Astrocyte of the spinal cord (primary cell): Measurements from ENCODE around the gene NCF4.

ENCODE experiments used
- DNase-seq: peaks from one replicate; pipeline ENCODE4 v3.0.0; 2011; ENCODE audit warnings: low read depth, low spot score
- H3K4me3 ChIP-seq: 2 replicates; pipeline ENCODE4 v1.5.1; 2011; ENCODE audit warnings: low read depth, mild to moderate bottlenecking, low read length, moderate library complexity
- in situ Hi-C: cut with HindIII; loops from 2 replicates; pipeline ENCODE4 v1.10.0; 2017; ENCODE audit warnings: low sequenced_read_pairs
- TF ChIP-seq, protein P1 (sequence below): IDR thresholded peaks from 2 replicates; pipeline ENCODE4 v1.5.1; 2012; ENCODE audit warnings: low read depth, mild to moderate bottlenecking, low read length, inconsistent platforms

The NCF4 gene

DNA sequence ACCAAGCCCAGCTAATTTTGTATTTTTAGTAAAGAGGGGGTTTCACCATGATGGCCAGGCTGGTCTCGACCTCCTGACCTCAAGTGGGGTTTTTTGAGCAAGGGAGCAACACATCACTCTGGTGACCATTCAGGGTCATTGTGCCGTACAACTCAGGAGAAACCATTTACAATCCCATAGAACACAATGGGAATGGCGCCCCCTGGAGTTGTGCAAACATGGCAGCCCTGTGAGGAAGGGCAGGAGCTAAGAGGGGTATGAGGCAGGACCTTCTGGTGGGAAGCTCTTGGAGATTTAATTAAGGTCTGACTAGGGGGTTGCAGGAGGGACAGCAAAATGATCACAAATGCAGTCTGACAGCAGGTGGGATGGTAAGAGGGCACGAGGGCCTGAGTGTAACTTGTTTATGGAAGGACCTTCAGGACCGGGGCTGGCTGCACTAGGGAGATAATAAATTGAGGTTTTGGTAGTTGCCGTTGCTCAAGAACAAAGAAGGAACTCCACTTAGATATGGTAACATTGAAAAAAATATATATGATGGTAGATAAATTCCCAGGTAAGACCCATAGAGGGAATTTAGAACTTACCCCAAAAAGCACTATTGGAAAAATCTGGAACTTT lies 43.6 kb downstream of the NCF4 start:
- TF ChIP-seq, protein P1, sequence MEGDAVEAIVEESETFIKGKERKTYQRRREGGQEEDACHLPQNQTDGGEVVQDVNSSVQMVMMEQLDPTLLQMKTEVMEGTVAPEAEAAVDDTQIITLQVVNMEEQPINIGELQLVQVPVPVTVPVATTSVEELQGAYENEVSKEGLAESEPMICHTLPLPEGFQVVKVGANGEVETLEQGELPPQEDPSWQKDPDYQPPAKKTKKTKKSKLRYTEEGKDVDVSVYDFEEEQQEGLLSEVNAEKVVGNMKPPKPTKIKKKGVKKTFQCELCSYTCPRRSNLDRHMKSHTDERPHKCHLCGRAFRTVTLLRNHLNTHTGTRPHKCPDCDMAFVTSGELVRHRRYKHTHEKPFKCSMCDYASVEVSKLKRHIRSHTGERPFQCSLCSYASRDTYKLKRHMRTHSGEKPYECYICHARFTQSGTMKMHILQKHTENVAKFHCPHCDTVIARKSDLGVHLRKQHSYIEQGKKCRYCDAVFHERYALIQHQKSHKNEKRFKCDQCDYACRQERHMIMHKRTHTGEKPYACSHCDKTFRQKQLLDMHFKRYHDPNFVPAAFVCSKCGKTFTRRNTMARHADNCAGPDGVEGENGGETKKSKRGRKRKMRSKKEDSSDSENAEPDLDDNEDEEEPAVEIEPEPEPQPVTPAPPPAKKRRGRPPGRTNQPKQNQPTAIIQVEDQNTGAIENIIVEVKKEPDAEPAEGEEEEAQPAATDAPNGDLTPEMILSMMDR = no peak
- DNase-seq = no peak
- in situ Hi-C loops = no loop called here
- H3K4me3 ChIP-seq = no peak overlapping the region

DNA sequence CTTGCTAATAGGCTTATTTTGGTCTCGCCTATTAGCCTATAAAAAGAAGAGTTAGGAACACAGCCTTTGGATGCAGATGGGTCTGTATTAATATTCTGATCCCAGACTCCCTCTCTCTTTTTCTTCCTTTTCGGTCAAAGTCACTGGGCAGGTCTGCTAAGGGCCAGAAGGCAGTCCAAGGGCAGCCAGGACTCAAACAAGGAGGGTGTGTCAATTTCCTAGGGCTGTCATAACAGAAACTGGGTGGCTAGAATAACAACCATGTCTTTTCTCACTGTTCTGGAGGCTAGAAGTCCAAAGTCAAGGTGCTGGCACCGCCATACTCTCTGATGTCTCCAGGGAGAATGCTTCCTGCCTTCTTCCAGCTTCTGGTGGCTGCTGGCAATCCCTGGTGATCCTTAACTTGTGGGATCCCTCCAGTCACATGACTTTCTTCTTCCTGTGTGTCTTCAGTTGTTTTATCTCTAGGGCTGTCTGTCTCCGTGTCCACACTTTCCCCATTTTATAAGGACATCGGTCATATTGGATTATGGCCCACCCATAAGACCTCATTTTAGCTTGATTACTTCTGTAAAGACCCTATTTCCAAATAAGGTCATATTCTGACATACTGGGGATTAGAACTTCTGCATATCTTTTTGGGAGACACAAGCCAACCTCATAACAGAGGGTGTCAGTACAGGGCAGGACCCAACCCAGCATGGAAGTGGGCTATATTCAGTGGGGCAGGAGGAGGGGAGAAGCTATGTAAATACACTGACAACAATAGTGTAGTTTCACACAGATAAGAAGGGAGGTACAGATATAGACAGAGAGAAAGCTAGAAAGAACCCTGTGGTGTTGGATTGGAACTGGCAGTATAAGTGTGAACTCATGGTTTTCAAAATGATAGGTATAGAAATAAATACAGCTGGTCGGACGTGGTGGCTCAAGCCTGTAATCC lies 46.7 kb downstream of the NCF4 start:
- TF ChIP-seq, protein P1 = no peak
- no peak for DNase-seq
- in situ Hi-C loops = no loop called here

DNA sequence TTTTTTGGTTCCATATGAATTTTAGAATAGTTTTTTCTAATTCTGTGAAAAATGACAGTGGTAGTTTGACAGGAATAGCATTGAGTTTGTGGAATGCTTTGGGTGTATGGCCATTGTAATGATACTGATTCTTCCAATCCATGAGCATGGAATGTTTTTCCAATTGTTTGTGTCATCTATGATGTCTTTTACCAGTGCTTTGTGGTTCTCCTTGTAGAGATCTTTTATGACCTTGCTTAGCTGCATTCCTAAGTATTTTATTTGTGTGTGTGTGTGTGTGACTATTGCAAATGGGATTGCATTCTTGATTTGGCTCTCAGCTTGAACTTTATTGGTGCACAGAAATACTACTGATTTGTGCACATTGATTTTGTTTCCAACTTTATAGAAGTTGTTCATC lies 49.7 kb downstream of the NCF4 start:
- TF ChIP-seq, protein P1 = no peak
- DNase-seq = no peak
- in situ Hi-C loops = no loop called here
- no peak overlapping the region for H3K4me3 ChIP-seq

More for the DNA sequence above, 46.7 kb downstream of the NCF4 start:
- no peak overlapping the region for H3K4me3 ChIP-seq

DNA sequence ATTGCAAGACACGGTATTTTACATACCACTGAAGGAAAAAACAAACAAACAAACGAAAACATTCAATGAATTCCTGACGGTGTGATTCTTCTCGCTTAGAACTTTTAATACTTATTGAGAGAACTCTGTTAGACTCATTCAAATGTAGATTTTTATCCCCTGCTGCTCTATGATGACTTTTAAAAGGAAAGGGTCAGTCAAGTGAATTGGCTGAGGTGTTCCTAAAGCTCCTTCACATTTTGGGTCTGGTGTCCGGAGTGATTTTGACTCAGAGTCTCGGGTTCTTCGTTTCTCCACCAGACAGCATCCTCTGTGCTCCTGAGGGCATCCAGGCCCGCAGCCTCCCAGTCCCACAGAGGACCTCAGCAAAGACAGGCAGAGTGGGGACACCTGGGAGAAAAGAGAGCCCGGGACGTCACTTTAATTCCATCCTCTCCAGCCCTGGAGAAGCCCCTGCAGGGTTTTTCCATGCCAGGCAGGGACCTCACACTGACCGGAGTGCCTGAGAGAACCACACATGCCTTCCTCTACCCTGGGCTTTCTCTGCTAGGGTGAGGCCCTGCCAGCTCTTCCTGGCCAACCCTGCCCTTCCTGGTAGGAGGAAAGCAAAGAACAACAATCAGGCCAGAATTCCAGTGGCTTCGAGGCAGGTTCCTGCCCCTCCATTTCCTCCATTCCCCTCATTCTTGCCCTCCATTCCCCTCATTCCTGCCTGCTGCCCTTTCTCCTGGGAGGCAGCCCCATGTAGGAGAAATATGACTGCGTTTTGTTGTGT lies 51.3 kb downstream of the NCF4 start:
- no peak for DNase-seq
- TF ChIP-seq, protein P1 = no peak
- no peak overlapping the region for H3K4me3 ChIP-seq
- in situ Hi-C loops = no loop called here

DNA sequence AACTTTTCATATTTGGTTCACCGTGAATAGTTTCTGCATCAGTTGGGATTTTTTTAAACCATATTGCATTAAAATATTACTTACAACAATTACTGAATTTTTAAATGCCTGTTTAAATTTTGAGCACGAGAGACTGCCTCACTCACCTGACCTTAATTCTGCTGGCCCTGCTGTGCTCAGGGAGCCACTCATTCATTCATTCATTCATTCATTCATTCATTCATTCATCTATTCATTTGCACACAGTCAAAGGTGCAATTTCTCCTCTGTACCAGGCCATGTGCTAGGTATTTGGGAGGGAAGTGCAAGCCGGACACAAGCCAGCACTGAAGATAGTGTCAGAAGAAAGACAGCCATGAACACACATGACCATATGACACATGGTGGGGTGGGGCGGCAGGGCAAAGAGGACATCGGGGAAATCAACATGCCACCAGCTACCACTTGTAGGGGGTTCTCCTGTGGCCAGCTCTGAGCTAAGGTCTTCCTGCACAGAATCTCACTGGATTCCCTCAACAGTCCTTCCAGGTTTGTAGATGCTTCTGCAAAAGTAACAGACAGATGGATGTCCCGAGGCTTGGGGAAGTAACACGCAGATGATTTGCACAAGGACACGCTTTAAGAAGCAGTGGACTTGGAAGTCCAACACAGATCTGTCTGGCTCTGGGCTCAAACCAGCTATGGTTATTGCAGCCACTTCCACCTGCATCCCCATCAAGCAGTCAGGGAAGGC lies 52.1 kb downstream of the NCF4 start:
- H3K4me3 ChIP-seq = no peak overlapping the region
- in situ Hi-C loops = no loop called here
- TF ChIP-seq, protein P1 = no peak
- DNase-seq = no peak
